Neural cell (in vitro differentiated cells): ENCODE data around the gene SETD2. TPM values are rescaled to one million over a fixed set of nuclear protein-coding genes. Genes with fewer than 3 reads are reported as not detected.

ENCODE experiments used
- H2AFZ ChIP-seq: fragments of 200-600, 300-800 bp; sonication (generic), shearing (Covaris generic); 2 replicates; pipeline ENCODE4 v1.6.0; 2014; ENCODE audit warnings: low read depth, mild to moderate bottlenecking, antibody characterized with exemption, low read length, moderate library complexity
- H3F3A ChIP-seq: fragments of 200-600 bp; shearing (Covaris generic); 2 replicates; pipeline ENCODE4 v1.6.1; 2016; ENCODE audit warnings: mild to moderate bottlenecking, moderate library complexity, mixed read lengths, antibody characterized with exemption, low read length; ENCODE audit not compliant: insufficient read depth, poor library complexity, severe bottlenecking
- H3K27ac ChIP-seq: fragments of 200-600, 300-800 bp; sonication (generic), shearing (Covaris generic); 2 replicates; pipeline ENCODE4 v1.5.1; 2014; ENCODE audit warnings: mild to moderate bottlenecking, low read length, moderate library complexity
- H3K27me3 ChIP-seq: fragments of 300-800, 200-600 bp; sonication (generic), shearing (Covaris generic); 2 replicates; pipeline ENCODE4 v1.6.0; 2014; ENCODE audit warnings: mild to moderate bottlenecking, low read depth, low read length, moderate library complexity; ENCODE audit not compliant: insufficient read depth
- H3K36me3 ChIP-seq: fragments of 300-800, 200-600 bp; sonication (generic), shearing (Covaris generic); 2 replicates; pipeline ENCODE4 v1.5.1; 2014; ENCODE audit warnings: mild to moderate bottlenecking, antibody characterized with exemption, low read length, moderate library complexity; ENCODE audit not compliant: insufficient read depth
- H3K4me2 ChIP-seq: fragments of 300-800, 200-600 bp; sonication (generic), shearing (Covaris generic); 2 replicates; pipeline ENCODE4 v1.6.0; 2014; ENCODE audit warnings: mild to moderate bottlenecking, low read length
- H3K4me3 ChIP-seq: fragments of 300-800, 200-600 bp; sonication (generic), shearing (Covaris generic); 2 replicates; pipeline ENCODE4 v1.5.1; 2014; ENCODE audit warnings: mild to moderate bottlenecking, low read length, moderate library complexity
- H3K79me2 ChIP-seq: fragments of 200-600 bp; shearing (Covaris generic); replicated peaks from 2 replicates; pipeline ENCODE4 v1.6.0; 2014; ENCODE audit warnings: mild to moderate bottlenecking, low read length, moderate library complexity; ENCODE audit not compliant: insufficient read depth
- H3K9ac ChIP-seq: fragments of 300-800, 200-600 bp; sonication (generic), shearing (Covaris generic); 2 replicates; pipeline ENCODE4 v1.6.1; 2016; ENCODE audit warnings: mild to moderate bottlenecking, low read length, mixed read lengths
- H3K9me2 ChIP-seq: fragments of 200-600 bp; shearing (Covaris generic); 2 replicates; pipeline ENCODE4 v1.6.1; 2016; ENCODE audit warnings: mild to moderate bottlenecking, low read length, mixed read lengths; ENCODE audit not compliant: insufficient read depth
- H3K9me3 ChIP-seq: fragments of 200-600, 300-800 bp; sonication (generic), shearing (Covaris generic); 2 replicates; pipeline ENCODE4 v1.6.1; 2016; ENCODE audit warnings: mild to moderate bottlenecking, mixed run types, low read length, moderate library complexity, mixed read lengths
- H4K20me1 ChIP-seq: fragments of 200-600 bp; shearing (Covaris generic); 2 replicates; pipeline ENCODE4 v1.6.1; 2016; ENCODE audit warnings: mild to moderate bottlenecking, mixed run types; ENCODE audit not compliant: insufficient read depth
- EP300 ChIP-seq: fragments of 450-650 bp; conservative IDR thresholded peaks from 2 replicates; pipeline ENCODE4 v1.6.1; 2014; ENCODE audit warnings: antibody characterized with exemption, mild to moderate bottlenecking, moderate library complexity; ENCODE audit not compliant: poor library complexity, severe bottlenecking
- EZH2 ChIP-seq: fragments of 200-600, 300-800 bp; shearing (Covaris generic), sonication (generic); IDR thresholded peaks from 2 replicates; pipeline ENCODE4 v1.6.1; 2014; ENCODE audit warnings: antibody characterized with exemption, low read length, borderline replicate concordance, mild to moderate bottlenecking; ENCODE audit not compliant: insufficient read depth, poor library complexity, severe bottlenecking
- MXI1 ChIP-seq: fragments of 450-650 bp; conservative IDR thresholded peaks from 2 replicates; pipeline ENCODE4 v1.6.1; 2014; ENCODE audit warnings: antibody characterized with exemption, mild to moderate bottlenecking; ENCODE audit not compliant: poor library complexity, severe bottlenecking
- POLR2AphosphoS5 ChIP-seq: IDR thresholded peaks from 2 replicates; pipeline ENCODE4 v1.6.1; 2012
- RAD21 ChIP-seq: fragments of 450-650 bp; conservative IDR thresholded peaks from 2 replicates; pipeline ENCODE4 v1.6.1; 2014; ENCODE audit warnings: antibody characterized with exemption, mild to moderate bottlenecking, moderate library complexity
- SMC3 ChIP-seq: fragments of 450-650 bp; conservative IDR thresholded peaks from 2 replicates; pipeline ENCODE4 v1.6.1; 2014; ENCODE audit warnings: antibody characterized with exemption, mild to moderate bottlenecking, moderate library complexity; ENCODE audit not compliant: poor library complexity
- TAF1 ChIP-seq: IDR thresholded peaks from 2 replicates; pipeline ENCODE4 v1.6.1; 2012; ENCODE audit warnings: low read depth
- polyA plus RNA-seq: library from polyadenylated mRNA; depleted of rRNA; stranded (reverse); fragments of >200 nt; gene quantifications from 2 replicates; pipeline ENCODE4 v1.2.3, GENCODE V29; 2014
- TF ChIP-seq, protein P1 (sequence below): IDR thresholded peaks from 2 replicates; pipeline ENCODE4 v1.6.1; 2012; ENCODE audit warnings: borderline replicate concordance
- TF ChIP-seq, protein P2 (sequence below): fragments of 450-650 bp; IDR thresholded peaks from 2 replicates; pipeline ENCODE4 v1.5.1; 2014; ENCODE audit warnings: antibody characterized with exemption, mild to moderate bottlenecking, moderate library complexity; ENCODE audit not compliant: poor library complexity, severe bottlenecking

The SETD2 gene
- polyA plus RNA-seq, 1 donor from 2014 or later, result 18.4 TPM

DNA sequence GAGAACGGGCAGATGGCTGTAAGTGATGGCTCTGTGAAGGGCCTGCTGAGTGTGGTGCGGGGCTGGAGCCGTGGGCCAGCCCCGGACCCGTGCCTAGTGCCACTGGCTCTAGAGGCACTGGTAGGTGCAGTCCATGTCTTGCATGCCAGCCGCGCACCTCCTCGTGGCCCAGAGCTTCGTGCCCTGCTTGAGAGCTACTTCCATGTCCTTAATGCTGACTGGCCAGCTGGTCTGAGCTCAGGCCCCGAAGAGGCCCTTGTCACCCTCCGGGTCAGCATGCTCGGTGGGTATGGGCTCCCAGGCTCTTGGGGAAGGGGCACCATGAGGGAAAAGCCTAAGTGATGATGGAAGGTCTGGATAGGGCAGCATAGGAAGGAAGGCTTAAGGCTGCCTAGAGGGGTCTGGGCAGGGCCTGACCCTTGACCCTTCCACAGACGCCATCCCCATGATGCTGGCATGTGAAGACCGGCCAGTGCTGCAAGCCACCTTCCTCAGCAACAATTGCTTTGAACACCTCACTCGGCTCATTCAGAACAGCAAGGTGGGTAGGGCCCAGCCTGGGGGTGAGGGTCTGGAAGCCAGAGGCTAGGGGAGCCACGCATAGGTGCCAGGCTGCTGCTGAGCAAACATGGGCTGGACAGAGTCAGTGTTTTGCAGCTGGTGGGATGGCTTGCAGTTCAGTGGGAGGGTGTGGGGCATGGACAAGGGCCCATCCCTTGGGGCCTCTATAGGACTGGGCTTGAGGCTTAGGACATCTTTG is 172.3 kb downstream of the SETD2 start:
- H3K9me2 ChIP-seq, result no peaks in the 10 kb centered on the region
- H3F3A ChIP-seq, result no peaks in the 10 kb centered on the region
- TF ChIP-seq EZH2 (no peak), EP300 (no peak), POLR2AphosphoS5 (no peak), MXI1 (no peak), RAD21 (no peak), TAF1 (no peak), SMC3 (no peak)
- TF ChIP-seq, protein P1, sequence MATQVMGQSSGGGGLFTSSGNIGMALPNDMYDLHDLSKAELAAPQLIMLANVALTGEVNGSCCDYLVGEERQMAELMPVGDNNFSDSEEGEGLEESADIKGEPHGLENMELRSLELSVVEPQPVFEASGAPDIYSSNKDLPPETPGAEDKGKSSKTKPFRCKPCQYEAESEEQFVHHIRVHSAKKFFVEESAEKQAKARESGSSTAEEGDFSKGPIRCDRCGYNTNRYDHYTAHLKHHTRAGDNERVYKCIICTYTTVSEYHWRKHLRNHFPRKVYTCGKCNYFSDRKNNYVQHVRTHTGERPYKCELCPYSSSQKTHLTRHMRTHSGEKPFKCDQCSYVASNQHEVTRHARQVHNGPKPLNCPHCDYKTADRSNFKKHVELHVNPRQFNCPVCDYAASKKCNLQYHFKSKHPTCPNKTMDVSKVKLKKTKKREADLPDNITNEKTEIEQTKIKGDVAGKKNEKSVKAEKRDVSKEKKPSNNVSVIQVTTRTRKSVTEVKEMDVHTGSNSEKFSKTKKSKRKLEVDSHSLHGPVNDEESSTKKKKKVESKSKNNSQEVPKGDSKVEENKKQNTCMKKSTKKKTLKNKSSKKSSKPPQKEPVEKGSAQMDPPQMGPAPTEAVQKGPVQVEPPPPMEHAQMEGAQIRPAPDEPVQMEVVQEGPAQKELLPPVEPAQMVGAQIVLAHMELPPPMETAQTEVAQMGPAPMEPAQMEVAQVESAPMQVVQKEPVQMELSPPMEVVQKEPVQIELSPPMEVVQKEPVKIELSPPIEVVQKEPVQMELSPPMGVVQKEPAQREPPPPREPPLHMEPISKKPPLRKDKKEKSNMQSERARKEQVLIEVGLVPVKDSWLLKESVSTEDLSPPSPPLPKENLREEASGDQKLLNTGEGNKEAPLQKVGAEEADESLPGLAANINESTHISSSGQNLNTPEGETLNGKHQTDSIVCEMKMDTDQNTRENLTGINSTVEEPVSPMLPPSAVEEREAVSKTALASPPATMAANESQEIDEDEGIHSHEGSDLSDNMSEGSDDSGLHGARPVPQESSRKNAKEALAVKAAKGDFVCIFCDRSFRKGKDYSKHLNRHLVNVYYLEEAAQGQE, result no peak
- TF ChIP-seq, protein P2, sequence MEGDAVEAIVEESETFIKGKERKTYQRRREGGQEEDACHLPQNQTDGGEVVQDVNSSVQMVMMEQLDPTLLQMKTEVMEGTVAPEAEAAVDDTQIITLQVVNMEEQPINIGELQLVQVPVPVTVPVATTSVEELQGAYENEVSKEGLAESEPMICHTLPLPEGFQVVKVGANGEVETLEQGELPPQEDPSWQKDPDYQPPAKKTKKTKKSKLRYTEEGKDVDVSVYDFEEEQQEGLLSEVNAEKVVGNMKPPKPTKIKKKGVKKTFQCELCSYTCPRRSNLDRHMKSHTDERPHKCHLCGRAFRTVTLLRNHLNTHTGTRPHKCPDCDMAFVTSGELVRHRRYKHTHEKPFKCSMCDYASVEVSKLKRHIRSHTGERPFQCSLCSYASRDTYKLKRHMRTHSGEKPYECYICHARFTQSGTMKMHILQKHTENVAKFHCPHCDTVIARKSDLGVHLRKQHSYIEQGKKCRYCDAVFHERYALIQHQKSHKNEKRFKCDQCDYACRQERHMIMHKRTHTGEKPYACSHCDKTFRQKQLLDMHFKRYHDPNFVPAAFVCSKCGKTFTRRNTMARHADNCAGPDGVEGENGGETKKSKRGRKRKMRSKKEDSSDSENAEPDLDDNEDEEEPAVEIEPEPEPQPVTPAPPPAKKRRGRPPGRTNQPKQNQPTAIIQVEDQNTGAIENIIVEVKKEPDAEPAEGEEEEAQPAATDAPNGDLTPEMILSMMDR, result no peak
- no peaks in the 10 kb centered on the region for H3K9me3 ChIP-seq
- H2AFZ ChIP-seq, result no peak overlapping the region
- no peaks in the 10 kb centered on the region for H4K20me1 ChIP-seq
- H3K4me2 ChIP-seq, result no peak overlapping the region
- H3K9ac ChIP-seq, result no peak overlapping the region
- no peaks in the 10 kb centered on the region for H3K27me3 ChIP-seq
- H3K27ac ChIP-seq, result no peak overlapping the region
- H3K79me2 ChIP-seq, result no peaks in the 10 kb centered on the region
- H3K4me3 ChIP-seq, result no peak overlapping the region
- H3K36me3 ChIP-seq, result no peaks in the 10 kb centered on the region

DNA sequence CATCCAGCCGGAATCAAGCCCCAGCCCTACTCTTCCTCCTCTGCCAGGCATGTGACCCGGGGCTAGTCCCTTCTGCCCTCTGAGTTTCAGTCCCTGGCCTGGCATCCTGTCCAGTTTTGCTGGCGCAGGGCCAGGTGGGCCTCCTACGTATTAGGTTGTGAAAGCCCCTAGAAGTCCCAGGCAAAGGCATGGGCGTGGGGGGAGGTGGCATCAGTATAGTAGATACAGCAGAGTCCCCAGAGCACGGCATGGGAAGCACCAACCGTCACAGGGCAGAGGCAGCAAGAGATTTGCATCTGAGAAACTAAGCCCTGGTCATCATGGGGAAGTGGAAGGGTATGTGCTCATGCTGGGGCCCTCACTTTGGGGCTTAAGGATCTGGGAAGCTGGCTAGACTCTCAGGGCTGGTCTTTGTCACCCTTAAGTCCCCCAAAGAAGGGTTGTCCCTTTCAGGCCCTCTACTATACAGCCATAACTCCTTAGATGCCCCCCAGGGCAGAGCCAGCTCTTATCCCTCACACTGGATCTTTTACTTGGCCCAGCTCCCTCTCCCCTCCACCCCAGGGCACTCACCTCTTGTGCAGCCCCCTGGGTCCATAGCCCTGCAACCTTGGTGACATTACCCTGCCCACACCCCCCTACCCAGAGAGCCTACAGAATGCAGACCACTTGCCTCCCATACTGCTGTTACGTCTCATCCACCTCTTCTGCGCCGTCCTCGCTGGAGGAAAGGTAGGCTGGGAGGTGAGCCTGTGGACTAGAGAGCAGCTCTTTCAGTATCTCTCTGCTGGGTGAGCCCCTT is 173.1 kb downstream of the SETD2 start:
- H3K27me3 ChIP-seq, result no peaks in the 10 kb centered on the region
- H3K4me3 ChIP-seq, result no peak overlapping the region
- no peaks in the 10 kb centered on the region for H3K79me2 ChIP-seq
- TF ChIP-seq MXI1 (no peak), POLR2AphosphoS5 (no peak), SMC3 (no peak), RAD21 (no peak), EZH2 (no peak), EP300 (no peak), TAF1 (no peak)
- TF ChIP-seq, protein P2, result no peak
- TF ChIP-seq, protein P1, result no peak
- H3K36me3 ChIP-seq, result no peaks in the 10 kb centered on the region
- no peak overlapping the region for H3K9ac ChIP-seq
- no peak overlapping the region for H2AFZ ChIP-seq
- H3F3A ChIP-seq, result no peaks in the 10 kb centered on the region
- no peak overlapping the region for H3K27ac ChIP-seq
- H3K4me2 ChIP-seq, result no peak overlapping the region
- no peaks in the 10 kb centered on the region for H4K20me1 ChIP-seq
- H3K9me3 ChIP-seq, result no peaks in the 10 kb centered on the region
- H3K9me2 ChIP-seq, result no peaks in the 10 kb centered on the region
